IPS DF 6.9 (cell line): ENCODE results near the gene ULK3.
A peak's percentile ranks its signal among the peaks of the same experiment; 100 is the strongest.

Experiments used
- DNase-seq: peaks from one replicate; pipeline ENCODE4 v3.0.0-alpha.2; 2013; ENCODE audit warnings: low read depth, low spot score
- H3K27ac ChIP-seq: one replicate; pipeline ENCODE4 v1.5.1; 2013; ENCODE audit warnings: low read length, control low read depth
- H3K27me3 ChIP-seq: 2 replicates; pipeline ENCODE4 v1.6.1; 2013; ENCODE audit warnings: mild to moderate bottlenecking, low read length; ENCODE audit not compliant: control insufficient read depth, insufficient read depth
- H3K36me3 ChIP-seq: 2 replicates; pipeline ENCODE4 v1.6.1; 2013; ENCODE audit warnings: low read length; ENCODE audit not compliant: control insufficient read depth, insufficient read depth
- H3K4me1 ChIP-seq: 2 replicates; pipeline ENCODE4 v1.6.1; 2013; ENCODE audit warnings: low read length; ENCODE audit not compliant: control insufficient read depth, insufficient read depth
- H3K4me3 ChIP-seq: 2 replicates; pipeline ENCODE4 v1.5.1; 2013; ENCODE audit warnings: mild to moderate bottlenecking, low read length
- H3K9me3 ChIP-seq: 2 replicates; pipeline ENCODE4 v1.6.1; 2013; ENCODE audit warnings: low read length, inconsistent platforms; ENCODE audit not compliant: control insufficient read depth, insufficient read depth
- WGBS: extraction: QIAGEN DNeasy Blood & Tissue Kit; methylation state at CpG from one replicate; pipeline ENCODE4 v1.1.7; 2013; ENCODE audit warnings: mixed read lengths, missing lambda C conversion rate; ENCODE audit not compliant: insufficient read length, insufficient coverage; 5-methylcytosine and 5-hydroxymethylcytosine counted together

The ULK3 gene

GRCh38 chr15:74884428-74885223 is 41.7 kb upstream of the ULK3 start:
- WGBS: no CpG with 5 or more reads among the region's 4 CpGs
- Histone ChIP-seq H3K27me3 (no peaks in the 10 kb centered on the region), H3K4me3 (no peak overlapping the region), H3K9me3 (peaks cover 2% of the 10 kb centered on the region), H3K4me1 (peaks cover 2% of the 10 kb centered on the region; the same call in 1 of the 2 replicates), H3K27ac (no peak overlapping the region), H3K36me3 (peaks cover 2% of the 10 kb centered on the region; the same call in 1 of the 2 replicates)
- DNase-seq: no peak

- H3K4me3 ChIP-seq: no peak overlapping the region
- H3K27ac ChIP-seq: no peak overlapping the region
- no peaks in the 10 kb centered on the region for H3K4me1 ChIP-seq
- no CpG with 5 or more reads among the region's 6 CpGs for WGBS
- no peak for DNase-seq
- H3K9me3 ChIP-seq: peaks cover 2% of the 10 kb centered on the region
- H3K27me3 ChIP-seq: no peaks in the 10 kb centered on the region
- peaks cover 2% of the 10 kb centered on the region; the same call in 1 of the 2 replicates for H3K36me3 ChIP-seq
These were observed 39.6 kb upstream of the ULK3 start for GRCh38 chr15:74882528-74882927.

GRCh38 chr15:74878273-74878672 is 35.3 kb upstream of the ULK3 start:
- H3K4me3 ChIP-seq: no peak overlapping the region
- WGBS: no CpG with 5 or more reads among the region's 4 CpGs
- H3K9me3 ChIP-seq: peaks cover 2% of the 10 kb centered on the region

GRCh38 chr15:74873756-74874424 is 30.9 kb upstream of the ULK3 start:
- DNase-seq: no peak
- Histone ChIP-seq H3K36me3 (no peaks in the 10 kb centered on the region), H3K9me3 (no peaks in the 10 kb centered on the region), H3K4me3 (peak overlapping the region; percentile 18; the same call in 1 of the 2 replicates), H3K27me3 (no peaks in the 10 kb centered on the region), H3K4me1 (no peaks in the 10 kb centered on the region), H3K27ac (no peak overlapping the region)
- no CpG with 5 or more reads among the region's 16 CpGs for WGBS

More at GRCh38 chr15:74878273-74878672, 35.3 kb upstream of the ULK3 start:
- H3K27ac ChIP-seq: no peak overlapping the region
- H3K27me3 ChIP-seq: no peaks in the 10 kb centered on the region
- H3K4me1 ChIP-seq: no peaks in the 10 kb centered on the region
- no peak for DNase-seq
- H3K36me3 ChIP-seq: peaks cover 2% of the 10 kb centered on the region; the same call in 1 of the 2 replicates

- DNase-seq: peak; percentile 39
- no CpG with 5 or more reads among the region's 52 CpGs for WGBS
- Histone ChIP-seq H3K4me1 (no peaks in the 10 kb centered on the region), H3K27ac (no peak within 1 kb of the TSS), H3K9me3 (no peaks in the 10 kb centered on the region), H3K27me3 (no peaks in the 10 kb centered on the region), H3K36me3 (no peaks in the 10 kb centered on the region; the same call in 1 of the 2 replicates), H3K4me3 (peak within 1 kb of the TSS; percentile 87; the same call in 1 of the 2 replicates)
These were observed 30.2 kb upstream of the ULK3 start, which contains the start of gene SCAMP2 for GRCh38 chr15:74873036-74873755. Gene SCAMP2, minus strand, starts transcription at chr15:74873365. Its CDS starts 110 bp downstream, at chr15:74873255.

- Histone ChIP-seq H3K27ac (no peak overlapping the region), H3K36me3 (no peaks in the 10 kb centered on the region; the same call in 1 of the 2 replicates), H3K4me3 (peak overlapping the region; percentile 87; the same call in 1 of the 2 replicates), H3K4me1 (no peaks in the 10 kb centered on the region), H3K27me3 (no peaks in the 10 kb centered on the region), H3K9me3 (no peaks in the 10 kb centered on the region)
- no CpG with 5 or more reads among the region's 11 CpGs for WGBS
- peak; percentile 87 for DNase-seq
These were observed 29.7 kb upstream of the ULK3 start for GRCh38 chr15:74872702-74873035.

GRCh38 chr15:74870436-74871215 is 27.7 kb upstream of the ULK3 start:
- no peaks in the 10 kb centered on the region; the same call in 1 of the 2 replicates for H3K36me3 ChIP-seq
- H3K27ac ChIP-seq: no peak overlapping the region
- H3K9me3 ChIP-seq: no peaks in the 10 kb centered on the region
- DNase-seq: no peak
- WGBS: no CpG with 5 or more reads among the region's 6 CpGs
- no peaks in the 10 kb centered on the region for H3K4me1 ChIP-seq
- no peaks in the 10 kb centered on the region for H3K27me3 ChIP-seq
- no peak overlapping the region for H3K4me3 ChIP-seq

- DNase-seq: no peak
- no peaks in the 10 kb centered on the region; the same call in 1 of the 2 replicates for H3K36me3 ChIP-seq
- H3K4me1 ChIP-seq: no peaks in the 10 kb centered on the region
- WGBS: no CpG with 5 or more reads among the region's 6 CpGs
- H3K9me3 ChIP-seq: no peaks in the 10 kb centered on the region
- no peak overlapping the region for H3K27ac ChIP-seq
- H3K4me3 ChIP-seq: no peak overlapping the region
- no peaks in the 10 kb centered on the region for H3K27me3 ChIP-seq
These were observed 26.9 kb upstream of the ULK3 start for GRCh38 chr15:74869726-74870407.

GRCh38 chr15:74869372-74869725 is 26.4 kb upstream of the ULK3 start:
- Histone ChIP-seq H3K36me3 (no peaks in the 10 kb centered on the region; the same call in 1 of the 2 replicates), H3K27me3 (no peaks in the 10 kb centered on the region), H3K9me3 (no peaks in the 10 kb centered on the region), H3K4me1 (no peaks in the 10 kb centered on the region), H3K4me3 (no peak overlapping the region), H3K27ac (no peak overlapping the region)
- no peak for DNase-seq
